ENCODE measurements around the gene GGACT.

GGACT gene

GRCh38 chr13:100513171-100513570 lies 75.4 kb downstream of the GGACT start:
- no peak overlapping the region for H3K27ac ChIP-seq
- TF ChIP-seq, protein P1, sequence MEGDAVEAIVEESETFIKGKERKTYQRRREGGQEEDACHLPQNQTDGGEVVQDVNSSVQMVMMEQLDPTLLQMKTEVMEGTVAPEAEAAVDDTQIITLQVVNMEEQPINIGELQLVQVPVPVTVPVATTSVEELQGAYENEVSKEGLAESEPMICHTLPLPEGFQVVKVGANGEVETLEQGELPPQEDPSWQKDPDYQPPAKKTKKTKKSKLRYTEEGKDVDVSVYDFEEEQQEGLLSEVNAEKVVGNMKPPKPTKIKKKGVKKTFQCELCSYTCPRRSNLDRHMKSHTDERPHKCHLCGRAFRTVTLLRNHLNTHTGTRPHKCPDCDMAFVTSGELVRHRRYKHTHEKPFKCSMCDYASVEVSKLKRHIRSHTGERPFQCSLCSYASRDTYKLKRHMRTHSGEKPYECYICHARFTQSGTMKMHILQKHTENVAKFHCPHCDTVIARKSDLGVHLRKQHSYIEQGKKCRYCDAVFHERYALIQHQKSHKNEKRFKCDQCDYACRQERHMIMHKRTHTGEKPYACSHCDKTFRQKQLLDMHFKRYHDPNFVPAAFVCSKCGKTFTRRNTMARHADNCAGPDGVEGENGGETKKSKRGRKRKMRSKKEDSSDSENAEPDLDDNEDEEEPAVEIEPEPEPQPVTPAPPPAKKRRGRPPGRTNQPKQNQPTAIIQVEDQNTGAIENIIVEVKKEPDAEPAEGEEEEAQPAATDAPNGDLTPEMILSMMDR (IDR thresholded peaks at IDR 0.05), result no peak
- TF ChIP-seq ZFX (IDR thresholded peaks at IDR 0.05; ENCODE audit: borderline replicate concordance), result no peak

DNA sequence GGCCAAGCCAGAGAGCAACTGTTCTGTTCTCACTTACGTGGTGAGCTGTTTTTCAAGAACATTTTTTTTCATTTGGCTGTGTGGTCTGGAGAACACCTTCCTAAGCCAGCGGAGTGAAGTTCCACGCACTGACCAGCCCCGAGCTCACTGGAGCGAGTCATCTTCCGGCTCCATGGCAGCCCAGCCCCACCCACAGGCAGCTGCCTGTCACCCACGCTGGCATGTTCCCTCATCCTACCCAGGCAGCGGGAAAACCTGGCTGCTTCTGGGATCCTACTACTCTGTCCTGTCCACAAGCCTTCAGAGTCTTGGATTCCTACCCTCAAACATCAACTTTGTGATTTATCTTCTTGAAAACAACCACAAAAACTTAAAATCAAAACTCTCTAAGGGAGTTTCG lies 76.2 kb downstream of the GGACT start:
- TF ChIP-seq, protein P1 (IDR thresholded peaks at IDR 0.05), result no peak
- TF ChIP-seq ZFX (IDR thresholded peaks at IDR 0.05; ENCODE audit: borderline replicate concordance), result no peak
- no peak overlapping the region for H3K27ac ChIP-seq

DNA sequence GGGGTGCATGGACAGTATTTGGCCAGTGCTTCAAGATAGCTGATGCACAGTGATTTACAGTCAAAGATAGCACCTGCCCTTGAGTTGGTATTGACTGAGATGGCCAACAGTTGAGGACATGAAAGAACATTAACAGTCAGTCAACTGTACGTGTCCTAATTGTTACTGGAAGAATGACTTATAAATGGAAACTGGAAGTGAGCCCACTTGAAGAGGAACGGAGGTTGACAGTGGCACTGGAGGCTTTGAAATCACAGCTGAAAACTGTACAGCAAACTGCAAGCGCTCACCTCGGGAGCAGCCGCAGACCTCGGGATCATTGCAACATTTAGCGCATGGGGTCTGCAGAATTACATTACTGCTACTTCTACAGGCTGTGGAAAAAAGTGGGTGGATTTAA lies 77.1 kb downstream of the GGACT start:
- H3K27ac ChIP-seq, result no peak overlapping the region
- no peak for TF ChIP-seq ZFX (IDR thresholded peaks at IDR 0.05; ENCODE audit: borderline replicate concordance)
- TF ChIP-seq, protein P1 (IDR thresholded peaks at IDR 0.05), result no peak

GRCh38 chr13:100510208-100510957 lies 78.2 kb downstream of the GGACT start:
- TF ChIP-seq ZFX (IDR thresholded peaks at IDR 0.05; ENCODE audit: borderline replicate concordance), result no peak
- TF ChIP-seq, protein P1 (IDR thresholded peaks at IDR 0.05), result no peak
- no peak overlapping the region for H3K27ac ChIP-seq

GRCh38 chr13:100508996-100509395 lies 79.6 kb downstream of the GGACT start:
- TF ChIP-seq, protein P1 (IDR thresholded peaks at IDR 0.05), result no peak
- TF ChIP-seq ZFX (IDR thresholded peaks at IDR 0.05; ENCODE audit: borderline replicate concordance), result no peak
- H3K27ac ChIP-seq, result no peak overlapping the region

DNA sequence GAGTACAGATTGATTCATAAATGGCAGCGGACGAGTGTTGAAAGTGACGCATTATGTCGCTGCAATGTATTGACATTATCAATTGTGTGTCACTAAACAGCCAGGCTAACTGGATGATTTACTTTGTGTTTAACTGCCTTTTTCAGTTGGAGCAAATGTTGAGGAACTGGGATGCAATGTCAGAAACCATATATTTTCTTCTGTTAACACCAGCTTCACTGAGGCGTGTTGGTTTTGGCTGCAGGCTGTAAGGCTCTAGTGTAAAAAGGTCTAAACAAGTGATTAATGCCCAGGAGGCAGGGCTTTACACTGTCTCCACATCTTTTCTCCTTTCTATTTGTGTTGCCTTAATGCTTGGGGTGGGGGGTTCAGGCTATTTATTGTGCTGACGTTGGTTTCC lies 80.1 kb downstream of the GGACT start:
- TF ChIP-seq ZFX (IDR thresholded peaks at IDR 0.05; ENCODE audit: borderline replicate concordance), result no peak
- TF ChIP-seq, protein P1 (IDR thresholded peaks at IDR 0.05), result no peak
- H3K27ac ChIP-seq, result no peak overlapping the region

- no peak overlapping the region for H3K27ac ChIP-seq
- TF ChIP-seq, protein P1 (IDR thresholded peaks at IDR 0.05), result no peak
- no peak for TF ChIP-seq ZFX (IDR thresholded peaks at IDR 0.05; ENCODE audit: borderline replicate concordance)
Measured at GRCh38 chr13:100506600-100507422, 81.8 kb downstream of the GGACT start.

Data from 22Rv1 (cell line).